Caco-2 (cell line): ENCODE results near the gene YTHDC1. TPM values are rescaled to one million over a fixed set of nuclear protein-coding genes. Genes with fewer than 3 reads are reported as not detected.

Source experiments
- BruUV-seq: library from RNA; stranded (reverse); fragments of 400-500 nt; replicated peaks from 2 replicates; lab custom pipeline; 2021; lab: Mats Ljungman, UMichigan
- CTCF ChIA-PET: fragments of 300-600 bp; sonication (Branson Sonifier 250); formaldehyde crosslinking; loops from one replicate; lab custom pipeline; 2022; ENCODE audit warnings: antibody characterized with exemption; lab: Charles Lee
- POLR2A ChIA-PET: fragments of 300-600 bp; sonication (Branson Sonifier 250); formaldehyde crosslinking; loops from one replicate; lab custom pipeline; 2022; ENCODE audit warnings: antibody characterized with exemption; lab: Charles Lee
- DNase-seq, 2 experiments: peaks; one replicate each; pipeline versions ENCODE4 v3.0.0 to v3.0.0-alpha.2; 2020 to 2022
- H3K27me3 ChIP-seq: replicated peaks from 2 replicates; pipeline ENCODE4 v1.6.0; 2011; ENCODE audit warnings: low read length; ENCODE audit not compliant: control insufficient read depth, insufficient read depth
- H3K36me3 ChIP-seq: 2 replicates; pipeline ENCODE4 v1.5.1; 2011; ENCODE audit warnings: low read length; ENCODE audit not compliant: control insufficient read depth, insufficient read depth
- H3K4me1 ChIP-seq: fragments of 250-450 bp; sonication (Bioruptor Pico); 2 replicates; pipeline ENCODE4 v1.5.1; 2020; ENCODE audit warnings: mild to moderate bottlenecking
- H3K4me3 ChIP-seq: 2 replicates; pipeline ENCODE4 v1.5.1; 2011; ENCODE audit warnings: low read depth, mild to moderate bottlenecking, control low read depth, low read length
- H3K9me3 ChIP-seq: fragments of 250-450 bp; sonication (Bioruptor Pico); 2 replicates; pipeline ENCODE4 v1.5.1; 2020; ENCODE audit warnings: mild to moderate bottlenecking, moderate library complexity
- H3K27ac Mint-ChIP-seq: one replicate; pipeline ENCODE4 v1.8.0; 2022; ENCODE audit warnings: mixed read lengths; ENCODE audit not compliant: unreplicated experiment
- H3K27me3 Mint-ChIP-seq: one replicate; pipeline ENCODE4 v1.8.0; 2022; ENCODE audit warnings: mixed read lengths; ENCODE audit not compliant: insufficient read depth, unreplicated experiment
- H3K36me3 Mint-ChIP-seq: one replicate; pipeline ENCODE4 v1.8.0; 2022; ENCODE audit warnings: mild to moderate bottlenecking, mixed read lengths; ENCODE audit not compliant: insufficient read depth, unreplicated experiment
- H3K4me1 Mint-ChIP-seq: one replicate; pipeline ENCODE4 v1.8.0; 2022; ENCODE audit warnings: low read depth, mixed read lengths; ENCODE audit not compliant: unreplicated experiment
- H3K4me3 Mint-ChIP-seq: one replicate; pipeline ENCODE4 v1.8.0; 2022; ENCODE audit warnings: mild to moderate bottlenecking, moderate library complexity, mixed read lengths; ENCODE audit not compliant: unreplicated experiment
- H3K9me3 Mint-ChIP-seq: one replicate; pipeline ENCODE4 v1.8.0; 2022; ENCODE audit warnings: mixed read lengths; ENCODE audit not compliant: unreplicated experiment
- CTCF ChIP-seq, 2 experiments: fragments of 200-600 bp in 1 of 2; IDR thresholded peaks; 1 replicate in 1 of 2; 2 replicates in 1 of 2; pipeline versions ENCODE4 v1.5.1 to v1.8.0; 2011 to 2022; ENCODE audit warnings: antibody characterized with exemption in 1 of 2, control low read depth in 1 of 2, inconsistent platforms in 1 of 2, low read depth in 1 of 2, low read length in 1 of 2, mild to moderate bottlenecking in 1 of 2, moderate library complexity in 1 of 2; ENCODE audit not compliant: insufficient read depth in 1 of 2, severe bottlenecking in 1 of 2, unreplicated experiment in 1 of 2
- intact Hi-C: fragments of 100-400 bp; cut with micrococcal nuclease; formaldehyde crosslinking; loops from one replicate; pipeline ENCODE4 v1.10.0; 2022; ENCODE audit not compliant: unreplicated experiment
- total RNA-seq: library from RNA; stranded (reverse); gene quantifications from 2 replicates; pipeline ENCODE4 v1.2.3, GENCODE V29; 2022

YTHDC1 gene
- total RNA-seq, 1 experiment from 2014 or later: 101 TPM

GRCh38 chr4:68388347-68388865, 38.5 kb upstream of the YTHDC1 start:
- Histone ChIP-seq H3K27me3 (no peaks in the 10 kb centered on the region), H3K4me3 (no peak overlapping the region), H3K36me3 (no peaks in the 10 kb centered on the region), H3K9me3 (no peaks in the 10 kb centered on the region), H3K4me1 (peaks cover 7% of the 10 kb centered on the region)
- no peak overlapping the region for H3K27ac Mint-ChIP-seq
- no peak for DNase-seq
- intact Hi-C loops: no loop called here
- H3K36me3 Mint-ChIP-seq: no peaks in the 10 kb centered on the region
- TF ChIP-seq CTCF (IDR thresholded peaks at IDR 0.05; ENCODE audit: insufficient read depth in 1 of 2, low read depth in 1 of 2, low read length in 1 of 2, severe bottlenecking in 1 of 2, unreplicated experiment in 1 of 2): no peak
- H3K4me1 Mint-ChIP-seq: peaks cover 13% of the 10 kb centered on the region
- CTCF ChIA-PET: interaction anchor here (1.6 kb wide), 1 partner anchor 12 kb away, joined by 4 read pairs; no protein-coding TSS in a partner anchor
- H3K4me3 Mint-ChIP-seq: no peak overlapping the region
- POLR2A ChIA-PET: no interaction called here
- H3K9me3 Mint-ChIP-seq: no peaks in the 10 kb centered on the region
- no TSS peak for BruUV-seq
- no peaks in the 10 kb centered on the region for H3K27me3 Mint-ChIP-seq

GRCh38 chr4:68385267-68385666, 35.4 kb upstream of the YTHDC1 start:
- H3K27me3 Mint-ChIP-seq: no peaks in the 10 kb centered on the region
- no peak overlapping the region for H3K27ac Mint-ChIP-seq
- Histone ChIP-seq H3K9me3 (no peaks in the 10 kb centered on the region), H3K27me3 (no peaks in the 10 kb centered on the region), H3K4me3 (no peak overlapping the region), H3K4me1 (peaks cover 7% of the 10 kb centered on the region), H3K36me3 (no peaks in the 10 kb centered on the region)
- H3K36me3 Mint-ChIP-seq: no peaks in the 10 kb centered on the region
- POLR2A ChIA-PET: no interaction called here
- DNase-seq: no peak
- intact Hi-C loops: no loop called here
- no peak for TF ChIP-seq CTCF (IDR thresholded peaks at IDR 0.05; ENCODE audit: insufficient read depth in 1 of 2, low read depth in 1 of 2, low read length in 1 of 2, severe bottlenecking in 1 of 2, unreplicated experiment in 1 of 2)
- H3K9me3 Mint-ChIP-seq: no peaks in the 10 kb centered on the region
- peaks cover 14% of the 10 kb centered on the region for H3K4me1 Mint-ChIP-seq
- no TSS peak for BruUV-seq
- H3K4me3 Mint-ChIP-seq: no peak overlapping the region
- CTCF ChIA-PET: no interaction called here

GRCh38 chr4:68383115-68383514, 33.2 kb upstream of the YTHDC1 start:
- Mint-ChIP-seq H3K4me1 (peaks cover 7% of the 10 kb centered on the region), H3K4me3 (no peak overlapping the region), H3K27me3 (no peaks in the 10 kb centered on the region), H3K27ac (peak overlapping the region; percentile 61), H3K36me3 (no peaks in the 10 kb centered on the region), H3K9me3 (no peaks in the 10 kb centered on the region)
- H3K4me1 ChIP-seq: no peaks in the 10 kb centered on the region; the same call in 1 of the 2 replicates
- intact Hi-C loops: no loop called here
- ChIA-PET CTCF (interaction anchor here (1.2 kb wide), 1 partner anchor 33 kb away, joined by 4 read pairs; the partner anchor contains the start of gene YTHDC1), POLR2A (interaction anchor here (0.7 kb wide), 1 partner anchor 33 kb away, joined by 6 read pairs; the partner anchor contains the start of gene YTHDC1)
- peak in 1 of 2 experiments; percentile 56 for DNase-seq
- no peaks in the 10 kb centered on the region for H3K9me3 ChIP-seq
- H3K36me3 ChIP-seq: no peaks in the 10 kb centered on the region
- H3K4me3 ChIP-seq: no peak overlapping the region
- no peaks in the 10 kb centered on the region for H3K27me3 ChIP-seq
- TF ChIP-seq CTCF (IDR thresholded peaks at IDR 0.05; ENCODE audit: insufficient read depth in 1 of 2, low read depth in 1 of 2, low read length in 1 of 2, severe bottlenecking in 1 of 2, unreplicated experiment in 1 of 2): no peak
- BruUV-seq: no TSS peak
